ENCODE measurements around the gene CNR2. TPM values are rescaled to one million over a fixed set of nuclear protein-coding genes. Genes with fewer than 3 reads are reported as not detected.
"Not testable (repeated sequence)": the region's sequence is repeated elsewhere in the genome, so short reads cannot be mapped to it uniquely, and the experiment has no call there.

The CNR2 gene
- total RNA-seq, 1 donor from 2014 or later, result 0.05 TPM

DNA sequence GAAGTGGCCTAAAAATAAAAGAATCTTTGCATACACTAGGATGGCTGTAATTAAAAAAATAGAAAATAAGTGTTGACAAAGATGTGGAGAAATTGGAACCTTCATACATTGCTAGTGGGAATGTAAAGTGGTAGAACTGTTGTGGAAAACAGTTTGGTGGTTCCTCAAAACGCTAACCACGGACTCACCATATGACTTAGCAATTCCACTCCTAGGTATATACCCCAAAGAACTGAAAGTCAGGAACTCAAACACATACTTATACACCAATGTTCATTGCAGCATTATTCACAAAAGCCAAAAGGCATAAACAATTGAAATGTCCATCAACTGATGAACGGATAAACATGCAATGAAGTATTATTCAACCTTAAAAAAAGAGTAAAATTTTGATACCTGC, 77.1 kb downstream of the CNR2 start:
- DNase-seq (ENCODE audit: low spot score), result no peak
- intact Hi-C loops (cut with micrococcal nuclease), result no loop called here
- no peaks in the 10 kb centered on the region for H3K36me3 Mint-ChIP-seq (ENCODE audit: low read depth)
- H3K9me3 Mint-ChIP-seq, result no peaks in the 10 kb centered on the region
- peaks cover 16% of the 10 kb centered on the region for H3K4me1 Mint-ChIP-seq (ENCODE audit: low read depth)
- H3K27me3 Mint-ChIP-seq (ENCODE audit: low read depth), result peaks cover 8% of the 10 kb centered on the region
- H3K27ac Mint-ChIP-seq, result no peak overlapping the region
- H3K4me3 Mint-ChIP-seq (ENCODE audit: low read depth), result no peak overlapping the region

DNA sequence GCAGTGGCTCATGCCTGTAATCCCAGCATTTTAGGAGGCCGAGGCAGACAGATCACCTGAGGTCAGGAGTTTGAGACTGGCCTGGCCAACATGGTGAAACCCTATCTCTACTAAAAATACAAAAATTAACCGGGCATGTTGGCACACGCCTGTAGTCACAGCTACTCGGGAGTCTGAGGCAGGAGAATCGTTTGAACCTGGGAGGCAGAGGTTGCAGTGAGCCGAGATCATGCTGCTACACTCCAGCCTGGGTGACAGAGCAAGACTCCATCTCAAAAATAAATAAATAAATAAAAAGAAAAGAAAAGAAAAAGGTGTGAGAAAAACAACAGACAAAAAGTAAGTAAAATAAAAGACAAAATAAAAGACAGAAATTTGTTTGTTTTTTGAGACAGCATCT, 79.0 kb downstream of the CNR2 start:
- H3K27ac Mint-ChIP-seq; H3K4me3 Mint-ChIP-seq (ENCODE audit: low read depth); H3K27me3 Mint-ChIP-seq (ENCODE audit: low read depth); H3K36me3 Mint-ChIP-seq (ENCODE audit: low read depth); DNase-seq (ENCODE audit: low spot score); intact Hi-C loops (cut with micrococcal nuclease); H3K9me3 Mint-ChIP-seq: not testable (repeated sequence)
- H3K4me1 Mint-ChIP-seq (ENCODE audit: low read depth), result peaks cover 19% of the 10 kb centered on the region

DNA sequence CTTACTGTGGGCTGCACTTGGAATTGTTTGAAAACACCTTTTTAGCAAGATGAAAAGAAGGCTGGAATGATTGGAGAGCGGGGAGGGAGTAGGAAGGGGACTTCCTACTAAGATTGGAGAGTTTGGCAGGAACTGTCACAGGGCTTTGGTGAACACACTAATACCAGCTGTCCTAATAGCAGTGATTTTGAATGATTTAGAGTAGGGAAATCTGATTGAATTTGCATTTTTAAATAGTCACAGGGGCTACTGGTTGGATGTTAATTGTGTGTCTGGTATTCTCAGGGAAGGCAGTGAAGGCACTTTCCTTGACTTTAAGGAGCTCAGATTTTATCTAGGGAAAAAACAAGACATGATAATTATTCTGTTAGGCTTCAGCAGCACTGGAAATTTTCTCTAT, 85.4 kb downstream of the CNR2 start:
- no peak overlapping the region for H3K4me3 Mint-ChIP-seq (ENCODE audit: low read depth)
- peaks cover 2% of the 10 kb centered on the region for H3K36me3 Mint-ChIP-seq (ENCODE audit: low read depth)
- H3K4me1 Mint-ChIP-seq (ENCODE audit: low read depth), result peaks cover 19% of the 10 kb centered on the region
- intact Hi-C loops (cut with micrococcal nuclease), result loop anchor here (5.0 kb wide), 1 partner anchor 90 kb away; no protein-coding TSS in a partner anchor
- no peak overlapping the region for H3K27ac Mint-ChIP-seq
- H3K27me3 Mint-ChIP-seq (ENCODE audit: low read depth), result peaks cover 3% of the 10 kb centered on the region
- no peaks in the 10 kb centered on the region for H3K9me3 Mint-ChIP-seq
- no peak for DNase-seq (ENCODE audit: low spot score)

DNA sequence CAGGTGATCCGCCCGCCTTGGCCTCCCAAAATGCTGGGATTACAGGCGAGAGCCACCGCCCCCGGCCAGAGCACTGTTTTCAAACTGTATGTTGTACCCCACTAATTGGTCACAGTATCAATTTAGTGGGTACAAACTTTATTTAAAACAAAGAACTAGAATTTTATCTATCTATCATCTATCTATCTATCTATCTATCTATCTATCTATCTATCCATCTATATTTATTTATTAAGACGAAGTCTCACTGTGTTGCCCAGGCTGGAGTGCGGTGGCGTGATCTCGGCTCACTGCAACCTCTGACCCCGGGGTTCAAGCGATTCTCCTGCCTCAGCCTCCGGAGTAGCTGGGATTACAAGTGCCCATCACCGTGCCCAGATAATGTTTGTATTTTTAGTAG, 86.6 kb downstream of the CNR2 start:
- not testable (repeated sequence) for H3K27ac Mint-ChIP-seq; H3K9me3 Mint-ChIP-seq; H3K36me3 Mint-ChIP-seq (ENCODE audit: low read depth); DNase-seq (ENCODE audit: low spot score); H3K27me3 Mint-ChIP-seq (ENCODE audit: low read depth)
- intact Hi-C loops (cut with micrococcal nuclease), result loop anchor here (5.0 kb wide), 1 partner anchor 91 kb away; no protein-coding TSS in a partner anchor
- Mint-ChIP-seq H3K4me1 (ENCODE audit: low read depth) (peaks cover 19% of the 10 kb centered on the region), H3K4me3 (ENCODE audit: low read depth) (peak overlapping the region; percentile 5)

GRCh38 chr1:23825762-23826522, 87.2 kb downstream of the CNR2 start:
- Mint-ChIP-seq H3K4me1 (ENCODE audit: low read depth) (peaks cover 19% of the 10 kb centered on the region), H3K27me3 (ENCODE audit: low read depth) (no peaks in the 10 kb centered on the region), H3K4me3 (ENCODE audit: low read depth) (peak overlapping the region; percentile 93), H3K36me3 (ENCODE audit: low read depth) (peaks cover 2% of the 10 kb centered on the region), H3K9me3 (no peaks in the 10 kb centered on the region), H3K27ac (peak overlapping the region; percentile 91)
- DNase-seq (ENCODE audit: low spot score), result no peak
- intact Hi-C loops (cut with micrococcal nuclease), result loop anchor here (5.0 kb wide), 1 partner anchor 91 kb away; no protein-coding TSS in a partner anchor

GRCh38 chr1:23825076-23825761, 87.9 kb downstream of the CNR2 start, which contains the start of gene HMGCL:
Gene HMGCL (minus strand): TSS chr1:23825429. CDS start chr1:23825415, 14 bp downstream.
- H3K4me3 Mint-ChIP-seq (ENCODE audit: low read depth), result peak within 1 kb of the TSS; percentile 93
- H3K9me3 Mint-ChIP-seq, result no peaks in the 10 kb centered on the region
- peak; percentile 82 for DNase-seq (ENCODE audit: low spot score)
- peaks cover 2% of the 10 kb centered on the region for H3K36me3 Mint-ChIP-seq (ENCODE audit: low read depth)
- intact Hi-C loops (cut with micrococcal nuclease), result loop anchor here (5.0 kb wide), 1 partner anchor 92 kb away; no protein-coding TSS in a partner anchor
- H3K27ac Mint-ChIP-seq, result peak within 1 kb of the TSS; percentile 91
- peaks cover 16% of the 10 kb centered on the region for H3K4me1 Mint-ChIP-seq (ENCODE audit: low read depth)
- no peaks in the 10 kb centered on the region for H3K27me3 Mint-ChIP-seq (ENCODE audit: low read depth)

- peaks cover 16% of the 10 kb centered on the region for H3K4me1 Mint-ChIP-seq (ENCODE audit: low read depth)
These were observed 88.5 kb downstream of the CNR2 start for GRCh38 chr1:23824711-23825075.

GRCh38 chr1:23823767-23824166, 89.4 kb downstream of the CNR2 start:
- intact Hi-C loops (cut with micrococcal nuclease), result no loop called here
- no peak for DNase-seq (ENCODE audit: low spot score)
- H3K27ac Mint-ChIP-seq, result peak overlapping the region; percentile 38
- peaks cover 2% of the 10 kb centered on the region for H3K36me3 Mint-ChIP-seq (ENCODE audit: low read depth)
- no peaks in the 10 kb centered on the region for H3K27me3 Mint-ChIP-seq (ENCODE audit: low read depth)
- peaks cover 16% of the 10 kb centered on the region for H3K4me1 Mint-ChIP-seq (ENCODE audit: low read depth)
- peak overlapping the region; percentile 93 for H3K4me3 Mint-ChIP-seq (ENCODE audit: low read depth)
- H3K9me3 Mint-ChIP-seq, result no peaks in the 10 kb centered on the region

More at GRCh38 chr1:23824711-23825075, 88.5 kb downstream of the CNR2 start:
- Mint-ChIP-seq H3K27me3 (ENCODE audit: low read depth) (no peaks in the 10 kb centered on the region), H3K4me3 (ENCODE audit: low read depth) (peak overlapping the region; percentile 93), H3K36me3 (ENCODE audit: low read depth) (peaks cover 2% of the 10 kb centered on the region), H3K9me3 (no peaks in the 10 kb centered on the region), H3K27ac (peak overlapping the region; percentile 91)
- intact Hi-C loops (cut with micrococcal nuclease), result loop anchor here (5.0 kb wide), 1 partner anchor 93 kb away; no protein-coding TSS in a partner anchor
- DNase-seq (ENCODE audit: low spot score), result no peak

Other genes with a start within 250 kb of the CNR2 start
- 1,169 and 1,221 TPM in 2 replicates for gene RPL11, start 221.6 kb downstream of the CNR2 start, total RNA-seq
- gene ELOA, start 169.9 kb downstream of the CNR2 start, total RNA-seq, result 42.0 and 45.5 TPM in 2 replicates
- 71.4 and 72.7 TPM in 2 replicates for gene PITHD1, start 134.9 kb downstream of the CNR2 start, total RNA-seq
- 86.4 and 88.4 TPM in 2 replicates for gene LYPLA2, start 122.2 kb downstream of the CNR2 start, total RNA-seq
- 57.8 and 62.1 TPM in 2 replicates for gene GALE, start 112.6 kb downstream of the CNR2 start, total RNA-seq
- 22.8 and 25.9 TPM in 2 replicates for gene HMGCL, start 87.9 kb downstream of the CNR2 start, total RNA-seq
- 3.3 and 4.0 TPM in 2 replicates for gene FUCA1, start 45.1 kb downstream of the CNR2 start, total RNA-seq
- 111 and 137 TPM in 2 replicates for gene PNRC2, start 46.5 kb upstream of the CNR2 start, total RNA-seq
- gene SRSF10, start 67.0 kb upstream of the CNR2 start, total RNA-seq, result 213 and 217 TPM in 2 replicates
- gene MYOM3, start 198.8 kb upstream of the CNR2 start, total RNA-seq, result not detected in 2 replicates
- not detected in 2 replicates for gene IL22RA1, start 229.8 kb upstream of the CNR2 start, total RNA-seq

Data from activated T-helper 2 cell treated with anti-CD3 and anti-CD28 coated beads, Interferon-gamma antibody, Interleukin-2, Interleukin-4, amounts not matched to agents 10 μg/mL and 5 μg/mL and 100 μg/mL, durations not matched to agents 14 hours and 24 hours and 36 hours (primary cell).